Midbrain (tissue), 1 donor: ENCODE data around the gene STARD13.
A peak's percentile ranks its signal among the peaks of the same experiment; 100 is the strongest.
"Not testable (repeated sequence)": the region's sequence is repeated elsewhere in the genome, so short reads cannot be mapped to it uniquely, and the experiment has no call there.

Experiments
- DNase-seq: peaks from one replicate; lab custom pipeline; 2025; lab: John Stamatoyannopoulos, UW

The STARD13 gene

GRCh38 chr13:33256148-33256840 is 29.3 kb downstream of the STARD13 start:
- no peak for DNase-seq

GRCh38 chr13:33252135-33252534 is 33.4 kb downstream of the STARD13 start:
- peak; percentile 34 for DNase-seq

- DNase-seq = no peak
Measured at GRCh38 chr13:33251131-33251661, 34.4 kb downstream of the STARD13 start.

- DNase-seq = no peak
Measured at GRCh38 chr13:33250609-33251008, 34.9 kb downstream of the STARD13 start.

GRCh38 chr13:33249894-33250293 is 35.7 kb downstream of the STARD13 start:
- no peak for DNase-seq

- no peak for DNase-seq
Measured at GRCh38 chr13:33249066-33249465, 36.5 kb downstream of the STARD13 start.

GRCh38 chr13:33245505-33246158 is 39.9 kb downstream of the STARD13 start:
- no peak for DNase-seq

GRCh38 chr13:33244907-33245287 is 40.7 kb downstream of the STARD13 start:
- no peak for DNase-seq

GRCh38 chr13:33244210-33244906 is 41.2 kb downstream of the STARD13 start:
- no peak for DNase-seq

GRCh38 chr13:33242984-33243617 is 42.5 kb downstream of the STARD13 start:
- DNase-seq = no peak

GRCh38 chr13:33242372-33242771 is 43.2 kb downstream of the STARD13 start:
- not testable (repeated sequence) for DNase-seq

- DNase-seq = no peak
Measured at GRCh38 chr13:33236021-33236420, 49.5 kb downstream of the STARD13 start.

GRCh38 chr13:33235564-33235963 is 50.0 kb downstream of the STARD13 start:
- no peak for DNase-seq

GRCh38 chr13:33235078-33235477 is 50.5 kb downstream of the STARD13 start:
- DNase-seq = no peak

- no peak for DNase-seq
Measured at GRCh38 chr13:33233547-33233946, 52.0 kb downstream of the STARD13 start.

GRCh38 chr13:33232883-33233282 is 52.7 kb downstream of the STARD13 start:
- DNase-seq = no peak

- no peak for DNase-seq
Measured at GRCh38 chr13:33231339-33231738, 54.2 kb downstream of the STARD13 start.

- DNase-seq = no peak
Measured at GRCh38 chr13:33230178-33230881, 55.2 kb downstream of the STARD13 start.

- DNase-seq = peak; percentile 65
Measured at GRCh38 chr13:33229446-33230177, 55.9 kb downstream of the STARD13 start.

GRCh38 chr13:33228648-33229445 is 56.7 kb downstream of the STARD13 start:
- DNase-seq = peak; percentile 61
